ENCODE results near the gene PLXNA1. TPM values are rescaled to one million over a fixed set of nuclear protein-coding genes. Genes with fewer than 3 reads are reported as not detected.

PLXNA1 gene
- total and polyA plus RNA-seq, 8 donors = 6.4 to 20.0 (median 8.5) TPM

DNA sequence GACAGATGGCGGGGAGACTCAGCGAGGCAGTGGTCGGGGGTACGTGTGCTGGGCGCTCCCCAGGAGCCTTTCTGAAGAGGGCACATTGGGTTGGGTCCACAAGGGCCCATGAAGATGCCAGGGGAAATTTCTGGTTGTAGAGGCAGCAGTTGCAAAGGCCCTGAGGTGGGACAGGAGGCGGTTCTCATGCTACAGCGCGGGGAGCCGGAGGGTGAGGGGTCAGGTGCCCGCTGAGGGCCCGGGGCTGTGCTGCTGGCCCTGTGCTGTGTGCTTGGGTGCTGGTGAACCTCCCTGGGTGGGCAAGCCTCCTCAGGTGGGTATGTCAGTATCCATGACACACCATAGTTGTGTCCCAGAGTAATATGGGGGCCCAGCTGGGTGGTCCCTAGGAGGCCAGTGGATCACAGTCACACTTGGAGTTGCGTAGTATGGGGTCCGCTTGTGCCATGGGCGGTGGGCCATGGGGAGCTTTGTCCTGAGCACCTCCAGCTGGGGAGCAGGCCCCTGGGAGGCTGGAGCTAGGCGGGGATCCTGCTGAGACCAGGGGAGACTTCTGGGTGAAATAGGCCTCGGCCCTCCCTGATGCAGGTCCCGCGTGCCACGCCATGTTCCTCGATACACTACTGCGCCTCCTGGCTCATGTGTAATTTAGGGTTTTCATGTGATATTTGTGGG lies 44.3 kb downstream of the PLXNA1 start:
- DNase-seq (peak in 1 of 6 donors; percentile 52), FAIRE-seq (no peak), ATAC-seq (no peak)
- intact Hi-C loops (cut with DNase I) = no loop called here
- H3K27me3 ChIP-seq = no peaks in the 10 kb centered on the region
- no peak overlapping the region for H3K27ac ChIP-seq
- H3K36me3 ChIP-seq = peaks cover under 1 to 26% (median 8%) of the 10 kb centered on the region in 3 donors
- H3K4me1 ChIP-seq = no peaks in the 10 kb centered on the region
- WGBS, 2 donors = 97 to 99% methylated on average over 21 of the region's 21 CpGs
- TF ChIP-seq, protein P1, sequence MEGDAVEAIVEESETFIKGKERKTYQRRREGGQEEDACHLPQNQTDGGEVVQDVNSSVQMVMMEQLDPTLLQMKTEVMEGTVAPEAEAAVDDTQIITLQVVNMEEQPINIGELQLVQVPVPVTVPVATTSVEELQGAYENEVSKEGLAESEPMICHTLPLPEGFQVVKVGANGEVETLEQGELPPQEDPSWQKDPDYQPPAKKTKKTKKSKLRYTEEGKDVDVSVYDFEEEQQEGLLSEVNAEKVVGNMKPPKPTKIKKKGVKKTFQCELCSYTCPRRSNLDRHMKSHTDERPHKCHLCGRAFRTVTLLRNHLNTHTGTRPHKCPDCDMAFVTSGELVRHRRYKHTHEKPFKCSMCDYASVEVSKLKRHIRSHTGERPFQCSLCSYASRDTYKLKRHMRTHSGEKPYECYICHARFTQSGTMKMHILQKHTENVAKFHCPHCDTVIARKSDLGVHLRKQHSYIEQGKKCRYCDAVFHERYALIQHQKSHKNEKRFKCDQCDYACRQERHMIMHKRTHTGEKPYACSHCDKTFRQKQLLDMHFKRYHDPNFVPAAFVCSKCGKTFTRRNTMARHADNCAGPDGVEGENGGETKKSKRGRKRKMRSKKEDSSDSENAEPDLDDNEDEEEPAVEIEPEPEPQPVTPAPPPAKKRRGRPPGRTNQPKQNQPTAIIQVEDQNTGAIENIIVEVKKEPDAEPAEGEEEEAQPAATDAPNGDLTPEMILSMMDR (IDR thresholded peaks at IDR 0.05) = no peak
- no peak overlapping the region for H3K4me3 ChIP-seq
- H3K9me3 ChIP-seq = no peaks in the 10 kb centered on the region

DNA sequence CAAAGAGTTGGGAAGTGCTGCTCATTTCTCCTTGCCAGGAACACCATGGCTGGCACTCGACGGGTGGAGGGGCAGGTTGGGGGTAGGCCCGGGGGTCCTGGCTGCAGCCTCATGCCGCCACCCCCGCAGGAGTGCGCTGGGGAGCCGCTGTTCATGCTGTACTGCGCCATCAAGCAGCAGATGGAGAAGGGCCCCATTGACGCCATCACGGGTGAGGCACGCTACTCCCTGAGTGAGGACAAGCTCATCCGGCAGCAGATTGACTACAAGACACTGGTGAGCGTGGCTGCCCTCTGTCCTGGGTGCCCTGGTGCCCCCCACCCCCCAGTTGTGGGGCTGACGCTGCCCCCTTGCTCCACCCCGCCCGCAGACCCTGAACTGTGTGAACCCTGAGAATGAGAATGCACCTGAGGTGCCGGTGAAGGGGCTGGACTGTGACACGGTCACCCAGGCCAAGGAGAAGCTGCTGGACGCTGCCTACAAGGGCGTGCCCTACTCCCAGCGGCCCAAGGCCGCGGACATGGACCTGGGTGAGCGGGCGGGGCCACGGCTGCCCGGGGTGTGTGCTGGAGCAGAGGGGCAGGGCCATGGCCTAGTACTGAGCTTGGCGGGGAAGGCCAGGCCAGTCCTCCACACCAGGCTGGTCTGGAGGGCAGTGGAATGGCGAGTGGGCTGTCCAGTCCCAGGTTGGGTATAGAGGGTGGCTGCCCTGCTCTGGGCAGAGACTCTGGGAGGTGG lies 45.1 kb downstream of the PLXNA1 start:
- intact Hi-C loops (cut with DNase I) = no loop called here
- peaks cover 0 to 27% (median 11%) of the 10 kb centered on the region in 3 donors for H3K36me3 ChIP-seq
- no peak overlapping the region for H3K27ac ChIP-seq
- WGBS, 2 donors = 92 to 96% methylated on average over 23 to 29 of the region's 29 CpGs
- DNase-seq = peak in 1 of 6 donors; percentile 67
- no peaks in the 10 kb centered on the region for H3K4me1 ChIP-seq
- peak in 2 of 4 donors; percentile 15 to 30 for ATAC-seq
- H3K9me3 ChIP-seq = no peaks in the 10 kb centered on the region
- no peak overlapping the region for H3K4me3 ChIP-seq
- TF ChIP-seq, protein P1 (IDR thresholded peaks at IDR 0.05) = no peak
- no peaks in the 10 kb centered on the region for H3K27me3 ChIP-seq
- no peak for FAIRE-seq

DNA sequence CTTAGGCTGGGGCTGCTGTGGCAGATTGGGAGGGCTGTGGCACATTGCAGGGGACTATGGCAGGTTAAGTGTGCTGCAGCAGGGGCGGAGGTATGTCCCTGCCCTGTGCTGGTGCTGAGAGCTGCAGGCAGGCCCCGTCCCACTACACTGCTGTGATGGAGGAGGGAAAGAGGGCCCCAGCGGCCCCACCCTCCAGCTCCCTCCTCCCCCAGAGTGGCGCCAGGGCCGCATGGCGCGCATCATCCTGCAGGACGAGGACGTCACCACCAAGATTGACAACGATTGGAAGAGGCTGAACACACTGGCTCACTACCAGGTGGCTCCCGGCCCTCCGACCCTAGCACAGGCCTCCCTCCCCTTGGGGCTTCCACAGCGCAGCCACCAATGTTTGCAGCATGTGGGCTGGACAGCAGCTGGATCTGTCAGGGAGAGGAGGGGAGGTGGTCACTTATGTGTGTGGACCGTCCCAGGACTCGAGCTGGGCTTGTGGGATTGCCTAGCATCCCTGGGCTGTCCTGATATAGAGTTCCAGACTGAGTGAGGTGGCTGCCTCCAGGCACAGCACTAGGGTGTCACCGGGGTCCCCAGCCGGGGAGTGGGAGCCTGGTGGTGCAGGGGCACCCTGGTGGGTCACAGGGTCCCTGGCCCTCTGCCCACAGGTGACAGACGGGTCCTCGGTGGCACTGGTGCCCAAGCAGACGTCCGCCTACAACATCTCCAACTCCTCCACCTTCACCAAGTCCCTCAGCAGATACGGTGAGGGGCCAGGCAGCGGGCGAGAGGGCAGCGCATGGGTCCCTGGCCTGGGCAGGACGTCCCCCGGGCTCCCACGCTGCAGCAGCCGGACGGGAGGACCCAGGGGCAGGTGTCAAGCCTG lies 46.1 kb downstream of the PLXNA1 start:
- Histone ChIP-seq H3K4me1 (no peaks in the 10 kb centered on the region), H3K27me3 (no peaks in the 10 kb centered on the region), H3K9me3 (no peaks in the 10 kb centered on the region), H3K4me3 (no peak overlapping the region), H3K36me3 (peaks cover 0 to 22% (median 15%) of the 10 kb centered on the region in 3 donors), H3K27ac (no peak overlapping the region)
- no peak for ATAC-seq
- intact Hi-C loops (cut with DNase I) = no loop called here
- DNase-seq = peak in 1 of 6 donors; percentile 69
- TF ChIP-seq, protein P1 (IDR thresholded peaks at IDR 0.05) = no peak
- no peak for FAIRE-seq
- 94 to 96% methylated on average over 20 to 30 of the region's 30 CpGs for WGBS, 2 donors

DNA sequence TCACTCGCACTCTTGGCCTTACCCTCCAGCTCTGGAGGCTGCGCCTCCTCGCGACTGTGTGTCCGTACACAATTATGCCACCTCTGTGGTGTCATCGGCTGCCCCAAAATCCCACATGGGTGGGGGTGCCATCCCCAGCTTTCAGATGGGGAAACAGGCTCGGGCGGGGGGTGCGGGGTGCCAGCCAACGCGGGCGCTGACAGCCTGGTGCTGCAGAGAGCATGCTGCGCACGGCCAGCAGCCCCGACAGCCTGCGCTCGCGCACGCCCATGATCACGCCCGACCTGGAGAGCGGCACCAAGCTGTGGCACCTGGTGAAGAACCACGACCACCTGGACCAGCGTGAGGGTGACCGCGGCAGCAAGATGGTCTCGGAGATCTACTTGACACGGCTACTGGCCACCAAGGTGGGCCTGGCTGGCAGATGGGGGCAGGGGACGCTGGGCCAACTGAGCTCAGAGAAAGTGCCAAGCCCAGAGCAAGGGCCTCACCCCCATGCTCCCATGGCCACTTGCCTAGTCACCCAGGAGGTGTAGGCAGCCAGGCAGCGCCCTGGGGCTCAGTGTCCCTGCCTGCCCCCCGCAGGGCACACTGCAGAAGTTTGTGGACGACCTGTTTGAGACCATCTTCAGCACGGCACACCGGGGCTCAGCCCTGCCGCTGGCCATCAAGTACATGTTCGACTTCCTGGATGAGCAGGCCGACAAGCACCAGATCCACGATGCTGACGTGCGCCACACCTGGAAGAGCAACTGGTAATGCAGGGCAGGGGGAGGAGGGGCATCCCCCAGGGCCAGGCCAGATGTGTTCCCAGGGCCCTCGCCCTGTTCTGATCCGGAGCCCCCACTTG lies 47.0 kb downstream of the PLXNA1 start:
- FAIRE-seq = no peak
- no peak for ATAC-seq
- DNase-seq = peak in 1 of 6 donors; percentile 57
- WGBS, 2 donors = 94 to 96% methylated on average over 41 to 42 of the region's 42 CpGs
- Histone ChIP-seq H3K4me3 (no peak overlapping the region), H3K27ac (no peak overlapping the region), H3K4me1 (no peaks in the 10 kb centered on the region), H3K36me3 (peaks cover 0 to 22% (median 16%) of the 10 kb centered on the region in 3 donors), H3K27me3 (no peaks in the 10 kb centered on the region), H3K9me3 (no peaks in the 10 kb centered on the region)
- TF ChIP-seq, protein P1 (IDR thresholded peaks at IDR 0.05) = no peak
- intact Hi-C loops (cut with DNase I) = no loop called here
